ENCODE results near the gene INPP5K.

The INPP5K gene

DNA sequence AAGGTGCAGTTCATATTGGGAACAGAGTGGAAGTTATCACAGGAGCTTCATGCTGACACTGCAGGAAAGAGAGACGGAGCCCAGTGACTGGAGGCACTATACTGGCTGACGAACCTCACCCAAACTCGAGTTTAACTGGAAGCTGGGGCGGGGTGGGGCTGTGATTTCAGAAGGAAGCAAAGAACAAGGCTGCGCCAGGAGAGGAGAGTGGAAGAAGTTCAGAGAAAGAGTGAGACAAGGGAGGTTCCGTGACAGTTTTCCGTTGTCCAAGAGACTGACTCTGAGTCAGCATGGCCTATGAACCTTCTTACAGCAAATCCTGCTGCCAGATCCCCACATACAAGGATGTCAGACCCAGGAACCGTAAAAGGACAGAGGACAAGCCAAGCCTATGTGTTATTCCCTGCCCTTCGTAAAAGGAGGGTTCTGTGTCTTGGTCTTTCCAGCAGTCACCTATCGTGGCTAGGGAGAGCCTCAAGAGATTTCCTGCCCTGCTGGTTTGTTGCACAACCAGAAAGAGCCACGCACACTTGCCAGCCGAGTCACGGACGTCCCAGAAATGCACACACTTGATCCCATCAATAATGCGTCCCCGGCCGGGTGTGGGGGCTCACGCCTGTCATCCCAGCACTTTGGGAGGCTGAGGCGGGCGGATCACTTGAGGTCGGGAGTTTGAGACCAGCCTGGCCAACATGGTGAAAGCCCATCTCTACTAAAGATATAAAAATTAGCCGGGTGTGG is 41.1 kb upstream of the INPP5K start:
- no peak overlapping the region for H3K27ac ChIP-seq (ENCODE audit: low read depth, low read length)
- DNase-seq = no peak

DNA sequence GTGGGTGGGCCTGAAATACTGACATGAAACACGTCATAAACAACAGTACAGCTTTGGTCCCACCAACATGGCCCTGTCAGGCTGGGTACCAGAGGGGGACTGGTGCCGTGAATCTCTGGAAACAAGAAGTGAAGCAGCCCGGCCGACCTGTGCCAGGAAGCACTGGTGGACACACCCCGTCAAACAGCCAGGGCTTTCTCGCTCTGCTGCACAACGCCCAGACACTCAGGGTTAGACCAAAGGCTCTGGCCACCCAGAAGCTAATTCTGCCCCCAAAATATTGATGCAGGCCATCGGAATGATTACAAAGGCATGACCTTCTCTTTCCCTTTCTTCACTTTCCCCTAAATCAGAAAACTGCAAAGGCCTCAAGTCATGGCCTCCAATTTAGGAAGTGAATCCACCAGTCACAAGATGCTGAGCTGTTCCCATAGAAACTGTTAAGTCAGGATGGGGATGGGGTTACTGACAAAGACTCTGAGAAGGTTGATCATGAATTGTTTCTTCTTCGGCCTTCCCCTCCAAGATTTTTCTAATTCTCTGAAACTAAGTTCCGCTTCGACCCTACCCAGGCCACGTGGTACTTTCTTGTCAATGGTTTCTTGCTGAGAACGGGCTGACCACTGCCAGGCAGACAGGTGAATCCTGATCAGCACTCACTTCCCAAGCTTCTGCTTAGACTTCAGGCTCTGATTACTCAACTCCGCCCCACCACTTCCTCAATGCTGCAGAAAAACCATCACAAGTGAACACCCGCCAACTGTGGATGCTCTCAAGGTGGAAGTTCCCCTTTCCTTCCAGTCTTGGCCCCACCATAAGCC is 39.4 kb upstream of the INPP5K start:
- Histone ChIP-seq H3K56ac (ENCODE audit: low read length) (no peak overlapping the region), H3K79me2 (ENCODE audit: control insufficient read depth, insufficient read depth, low read length) (peaks cover 20% of the 10 kb centered on the region), H2BK5ac (ENCODE audit: low read length) (no peak overlapping the region), H3K36me3 (ENCODE audit: control insufficient read depth, insufficient read depth, low read length) (no peaks in the 10 kb centered on the region), H4K8ac (ENCODE audit: low read depth, low read length) (no peak overlapping the region), H4K5ac (ENCODE audit: low read length) (no peak overlapping the region), H3K4me3 (ENCODE audit: low read length) (no peak overlapping the region), H2BK120ac (ENCODE audit: low read depth, low read length) (no peak overlapping the region), H3K4me1 (ENCODE audit: control insufficient read depth, low read depth, low read length) (no peaks in the 10 kb centered on the region), H3K27ac (ENCODE audit: low read depth, low read length) (no peak overlapping the region), H3K4me2 (ENCODE audit: low read length) (no peak overlapping the region), H3K9ac (ENCODE audit: low read length) (no peak overlapping the region), H3K79me1 (ENCODE audit: low read length) (peaks cover 25% of the 10 kb centered on the region), H2BK15ac (replicated peaks; ENCODE audit: low read depth) (no peak overlapping the region), H3K18ac (ENCODE audit: low read length) (no peak overlapping the region), H3K27me3 (ENCODE audit: insufficient read depth, low read length, poor library complexity) (no peaks in the 10 kb centered on the region), H3K23ac (ENCODE audit: low read length) (no peak overlapping the region), H3K4ac (ENCODE audit: low read depth, low read length) (no peak overlapping the region), H2AK5ac (ENCODE audit: low read length) (no peak overlapping the region)
- no peak for DNase-seq
- WGBS (ENCODE audit: extremely low coverage, insufficient coverage, low lambda C conversion rate) = no CpG with 5 or more reads among the region's 15 CpGs

More for the DNA sequence above, 41.1 kb upstream of the INPP5K start:
- Histone ChIP-seq H3K27me3 (ENCODE audit: insufficient read depth, low read length, poor library complexity) (no peaks in the 10 kb centered on the region), H4K8ac (ENCODE audit: low read depth, low read length) (no peak overlapping the region), H2AK5ac (ENCODE audit: low read length) (no peak overlapping the region), H3K23ac (ENCODE audit: low read length) (no peak overlapping the region), H2BK120ac (ENCODE audit: low read depth, low read length) (no peak overlapping the region), H3K4me1 (ENCODE audit: control insufficient read depth, low read depth, low read length) (no peaks in the 10 kb centered on the region), H3K4ac (ENCODE audit: low read depth, low read length) (no peak overlapping the region), H3K4me2 (ENCODE audit: low read length) (no peak overlapping the region), H3K4me3 (ENCODE audit: low read length) (no peak overlapping the region), H3K18ac (ENCODE audit: low read length) (no peak overlapping the region), H2BK5ac (ENCODE audit: low read length) (no peak overlapping the region), H3K9ac (ENCODE audit: low read length) (no peak overlapping the region), H2BK15ac (replicated peaks; ENCODE audit: low read depth) (no peak overlapping the region), H3K79me1 (ENCODE audit: low read length) (peaks cover 29% of the 10 kb centered on the region), H3K36me3 (ENCODE audit: control insufficient read depth, insufficient read depth, low read length) (no peaks in the 10 kb centered on the region), H4K5ac (ENCODE audit: low read length) (no peak overlapping the region), H3K56ac (ENCODE audit: low read length) (no peak overlapping the region), H3K79me2 (ENCODE audit: control insufficient read depth, insufficient read depth, low read length) (peaks cover 28% of the 10 kb centered on the region)
- no CpG with 5 or more reads among the region's 22 CpGs for WGBS (ENCODE audit: extremely low coverage, insufficient coverage, low lambda C conversion rate)

DNA sequence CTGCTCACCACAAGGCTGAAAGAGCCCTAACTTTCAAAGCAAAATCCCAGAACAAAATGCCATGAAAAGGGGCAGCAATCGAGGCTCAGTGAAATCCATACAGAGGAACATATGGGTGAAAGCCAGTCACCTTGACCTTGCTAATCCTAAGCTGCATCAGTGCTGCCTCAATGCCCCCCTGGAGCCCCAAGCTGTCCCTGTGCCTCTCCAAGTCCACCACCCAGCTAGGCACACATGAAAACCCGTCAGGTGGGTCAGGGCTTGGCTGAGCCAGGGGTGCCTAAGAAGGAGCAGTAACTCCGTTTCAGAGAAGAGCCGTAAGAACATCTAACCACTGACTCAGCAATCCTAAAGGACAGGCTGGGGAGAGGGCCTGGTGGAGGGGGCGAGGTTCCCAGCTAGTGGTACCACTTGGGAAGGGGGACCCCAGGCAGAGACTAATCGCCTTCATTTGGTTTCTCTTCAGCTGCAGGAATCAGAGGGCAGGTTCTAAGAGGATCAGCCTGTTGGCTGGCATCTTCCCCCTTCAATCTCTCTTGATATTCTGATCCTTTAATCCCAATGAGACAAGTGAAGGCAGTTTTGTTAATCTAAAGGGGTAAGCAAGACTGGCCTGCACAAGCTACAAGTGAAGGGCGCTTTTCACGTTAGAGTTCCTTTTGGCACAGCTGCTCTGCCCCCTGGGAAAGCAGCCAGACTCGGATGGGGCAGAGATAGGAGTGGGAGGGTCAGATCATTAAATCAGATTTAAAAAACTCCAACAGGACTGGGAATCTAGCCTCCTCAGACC is 38.5 kb upstream of the INPP5K start:
- no peaks in the 10 kb centered on the region for H3K4me1 ChIP-seq (ENCODE audit: control insufficient read depth, low read depth, low read length)
- peaks cover 16% of the 10 kb centered on the region for H3K79me1 ChIP-seq (ENCODE audit: low read length)
- H2BK120ac ChIP-seq (ENCODE audit: low read depth, low read length) = no peak overlapping the region
- no peak overlapping the region for H3K27ac ChIP-seq (ENCODE audit: low read depth, low read length)
- H4K8ac ChIP-seq (ENCODE audit: low read depth, low read length) = no peak overlapping the region
- H4K5ac ChIP-seq (ENCODE audit: low read length) = no peak overlapping the region
- H2BK5ac ChIP-seq (ENCODE audit: low read length) = no peak overlapping the region
- no peak overlapping the region for H3K56ac ChIP-seq (ENCODE audit: low read length)
- no peaks in the 10 kb centered on the region for H3K27me3 ChIP-seq (ENCODE audit: insufficient read depth, low read length, poor library complexity)
- no peak overlapping the region for H3K4me2 ChIP-seq (ENCODE audit: low read length)
- no CpG with 5 or more reads among the region's 9 CpGs for WGBS (ENCODE audit: extremely low coverage, insufficient coverage, low lambda C conversion rate)
- no peak overlapping the region for H3K4ac ChIP-seq (ENCODE audit: low read depth, low read length)
- H3K23ac ChIP-seq (ENCODE audit: low read length) = no peak overlapping the region
- H3K18ac ChIP-seq (ENCODE audit: low read length) = no peak overlapping the region
- H3K9ac ChIP-seq (ENCODE audit: low read length) = no peak overlapping the region
- H2AK5ac ChIP-seq (ENCODE audit: low read length) = no peak overlapping the region
- no peak for DNase-seq
- peaks cover 11% of the 10 kb centered on the region for H3K79me2 ChIP-seq (ENCODE audit: control insufficient read depth, insufficient read depth, low read length)
- no peaks in the 10 kb centered on the region for H3K36me3 ChIP-seq (ENCODE audit: control insufficient read depth, insufficient read depth, low read length)
- no peak overlapping the region for H2BK15ac ChIP-seq (replicated peaks; ENCODE audit: low read depth)
- H3K4me3 ChIP-seq (ENCODE audit: low read length) = no peak overlapping the region

GRCh38 chr17:1553354-1554266 is 37.2 kb upstream of the INPP5K start:
- no peak overlapping the region for H2BK120ac ChIP-seq (ENCODE audit: low read depth, low read length)
- no peak for DNase-seq
- H3K27ac ChIP-seq (ENCODE audit: low read depth, low read length) = no peak overlapping the region
- no peaks in the 10 kb centered on the region for H3K27me3 ChIP-seq (ENCODE audit: insufficient read depth, low read length, poor library complexity)
- peaks cover 11% of the 10 kb centered on the region for H3K79me1 ChIP-seq (ENCODE audit: low read length)
- no peak overlapping the region for H3K4me2 ChIP-seq (ENCODE audit: low read length)
- no peak overlapping the region for H3K56ac ChIP-seq (ENCODE audit: low read length)
- H3K9ac ChIP-seq (ENCODE audit: low read length) = no peak overlapping the region
- peaks cover 2% of the 10 kb centered on the region for H3K79me2 ChIP-seq (ENCODE audit: control insufficient read depth, insufficient read depth, low read length)
- no peak overlapping the region for H3K4ac ChIP-seq (ENCODE audit: low read depth, low read length)
- no peak overlapping the region for H2BK5ac ChIP-seq (ENCODE audit: low read length)
- no peak overlapping the region for H3K18ac ChIP-seq (ENCODE audit: low read length)
- no peak overlapping the region for H2BK15ac ChIP-seq (replicated peaks; ENCODE audit: low read depth)
- H3K4me1 ChIP-seq (ENCODE audit: control insufficient read depth, low read depth, low read length) = no peaks in the 10 kb centered on the region
- no CpG with 5 or more reads among the region's 12 CpGs for WGBS (ENCODE audit: extremely low coverage, insufficient coverage, low lambda C conversion rate)
- no peak overlapping the region for H3K23ac ChIP-seq (ENCODE audit: low read length)
- no peak overlapping the region for H4K8ac ChIP-seq (ENCODE audit: low read depth, low read length)
- H2AK5ac ChIP-seq (ENCODE audit: low read length) = no peak overlapping the region
- H3K36me3 ChIP-seq (ENCODE audit: control insufficient read depth, insufficient read depth, low read length) = no peaks in the 10 kb centered on the region
- no peak overlapping the region for H3K4me3 ChIP-seq (ENCODE audit: low read length)
- no peak overlapping the region for H4K5ac ChIP-seq (ENCODE audit: low read length)

DNA sequence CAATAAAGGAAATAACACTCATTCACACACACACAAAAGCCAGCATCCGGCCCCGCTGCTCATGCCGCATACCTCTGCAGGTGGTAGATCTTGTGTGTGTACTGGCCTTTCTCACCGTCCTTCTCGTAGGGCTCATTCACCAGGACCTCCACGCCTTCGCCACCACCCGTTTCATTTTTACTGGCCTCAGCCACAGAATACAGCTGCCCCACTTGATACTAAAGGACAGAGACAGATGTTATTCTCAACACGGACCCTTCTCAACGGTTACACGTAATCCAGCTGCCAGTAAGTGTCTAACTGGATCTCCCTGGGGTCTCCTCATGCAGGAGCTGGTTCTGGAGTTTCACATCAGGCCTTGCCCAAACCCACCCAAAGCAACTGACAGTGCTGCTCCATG is 36.5 kb upstream of the INPP5K start:
- no peak overlapping the region for H4K5ac ChIP-seq (ENCODE audit: low read length)
- no peaks in the 10 kb centered on the region for H3K36me3 ChIP-seq (ENCODE audit: control insufficient read depth, insufficient read depth, low read length)
- H3K18ac ChIP-seq (ENCODE audit: low read length) = no peak overlapping the region

More for the DNA sequence above, 36.5 kb upstream of the INPP5K start:
- H3K4me3 ChIP-seq (ENCODE audit: low read length) = no peak overlapping the region
- H3K79me2 ChIP-seq (ENCODE audit: control insufficient read depth, insufficient read depth, low read length) = no peaks in the 10 kb centered on the region
- peaks cover 9% of the 10 kb centered on the region for H3K79me1 ChIP-seq (ENCODE audit: low read length)
- no peak overlapping the region for H3K4me2 ChIP-seq (ENCODE audit: low read length)
- H2BK15ac ChIP-seq (replicated peaks; ENCODE audit: low read depth) = no peak overlapping the region
- no peak overlapping the region for H2BK120ac ChIP-seq (ENCODE audit: low read depth, low read length)
- no peak overlapping the region for H2BK5ac ChIP-seq (ENCODE audit: low read length)
- WGBS (ENCODE audit: extremely low coverage, insufficient coverage, low lambda C conversion rate) = no CpG with 5 or more reads among the region's 11 CpGs
- no peak overlapping the region for H3K4ac ChIP-seq (ENCODE audit: low read depth, low read length)
- DNase-seq = no peak
- no peak overlapping the region for H3K9ac ChIP-seq (ENCODE audit: low read length)
- no peaks in the 10 kb centered on the region for H3K4me1 ChIP-seq (ENCODE audit: control insufficient read depth, low read depth, low read length)
- no peak overlapping the region for H2AK5ac ChIP-seq (ENCODE audit: low read length)
- H3K56ac ChIP-seq (ENCODE audit: low read length) = no peak overlapping the region
- no peak overlapping the region for H3K23ac ChIP-seq (ENCODE audit: low read length)
- H4K8ac ChIP-seq (ENCODE audit: low read depth, low read length) = no peak overlapping the region
- no peaks in the 10 kb centered on the region for H3K27me3 ChIP-seq (ENCODE audit: insufficient read depth, low read length, poor library complexity)
- no peak overlapping the region for H3K27ac ChIP-seq (ENCODE audit: low read depth, low read length)

Data from mesendoderm (in vitro differentiated cells).